Measurements from ENCODE around the gene DDAH2.

The DDAH2 gene

DNA sequence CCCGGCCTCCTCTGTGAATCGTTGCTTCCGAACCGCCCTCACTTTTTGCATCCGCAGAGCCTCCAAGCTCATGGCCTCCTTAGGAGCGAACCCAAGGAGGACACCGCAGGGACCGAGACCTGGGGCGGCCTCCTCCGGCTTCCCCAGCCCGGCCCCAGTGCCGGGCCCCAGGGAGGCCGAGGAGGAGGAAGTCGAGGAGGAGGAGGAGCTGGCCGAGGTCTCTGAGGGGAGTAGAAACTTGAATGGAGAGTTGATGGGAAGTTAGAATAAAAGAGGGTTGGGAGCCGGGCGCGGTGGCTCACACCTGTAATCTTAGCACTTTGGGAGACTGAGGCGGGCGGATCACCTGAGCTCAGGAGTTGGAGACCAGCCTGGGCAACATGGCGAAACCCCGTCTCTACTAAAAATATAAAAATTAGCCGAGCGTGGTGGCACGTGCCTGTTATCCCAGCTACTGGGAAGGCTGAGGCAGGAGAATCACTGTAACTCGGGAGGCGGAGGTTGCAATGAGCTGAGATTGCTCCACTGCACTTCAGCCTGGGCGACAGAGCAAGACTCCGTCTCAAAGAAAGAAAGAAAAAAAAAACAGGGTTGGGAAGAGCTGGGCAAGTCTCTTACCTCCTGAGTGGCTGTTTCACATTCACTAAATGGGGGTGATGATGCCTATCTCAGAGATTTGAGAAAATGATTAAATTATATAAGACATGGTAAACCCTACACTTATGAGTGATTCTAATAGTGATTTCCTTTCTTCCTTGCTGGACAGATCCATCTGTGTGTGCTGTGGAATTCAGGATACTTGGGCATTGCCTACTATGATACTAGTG lies 11.5 kb upstream of the DDAH2 start:
- H2AFZ ChIP-seq (ENCODE audit: low read length) = no peak overlapping the region

GRCh38 chr6:31739639-31740396 lies 10.7 kb upstream of the DDAH2 start, which contains the start of gene MSH5:
MSH5 (plus strand) TSS chr6:31740005; CDS start chr6:31740467, 462 bp downstream.
- Histone ChIP-seq H3K4me2 (ENCODE audit: low read length) (peak within 1 kb of the TSS; percentile 89), H3K9me2 (ENCODE audit: low read depth, low read length) (no peaks in the 10 kb centered on the region), H3K27me3 (ENCODE audit: insufficient read depth, low read length) (no peaks in the 10 kb centered on the region), H3K36me3 (ENCODE audit: insufficient read depth, low read length) (peaks cover 33% of the 10 kb centered on the region), H3K9me3 (ENCODE audit: low read length) (no peaks in the 10 kb centered on the region), H3K79me2 (ENCODE audit: insufficient read depth, low read length) (peaks cover 10% of the 10 kb centered on the region; the same call in 1 of the 2 replicates), H3F3A (ENCODE audit: insufficient read depth, low read length) (0 out of 2 replicates have a peak, but pooled peaks cover 3% of the 10 kb centered on the region), H3K9ac (ENCODE audit: low read length) (peak within 1 kb of the TSS; percentile 87), H3K4me1 (ENCODE audit: insufficient read depth, low read length, severe bottlenecking) (peaks cover 47% of the 10 kb centered on the region), H2AFZ (ENCODE audit: low read length) (no peak within 1 kb of the TSS), H3K4me3 (ENCODE audit: low read depth, low read length, poor library complexity, severe bottlenecking) (peak within 1 kb of the TSS; percentile 68), H4K20me1 (ENCODE audit: insufficient read depth, low read length) (no peaks in the 10 kb centered on the region), H3K27ac (ENCODE audit: low read depth, low read length, poor library complexity, severe bottlenecking) (peak within 1 kb of the TSS; percentile 94)
- TF ChIP-seq CTCF (IDR thresholded peaks at IDR 0.05; ENCODE audit: low read length) (no peak), EZH2 (IDR thresholded peaks at IDR 0.05; ENCODE audit: borderline replicate concordance, low read length) (no peak)

More for the DNA sequence above, 11.5 kb upstream of the DDAH2 start:
- no peaks in the 10 kb centered on the region for H3K9me2 ChIP-seq (ENCODE audit: low read depth, low read length)
- peaks cover 7% of the 10 kb centered on the region; the same call in 1 of the 2 replicates for H3K79me2 ChIP-seq (ENCODE audit: insufficient read depth, low read length)
- peak overlapping the region; percentile 86 for H3K9ac ChIP-seq (ENCODE audit: low read length)
- H3K36me3 ChIP-seq (ENCODE audit: insufficient read depth, low read length) = peaks cover 38% of the 10 kb centered on the region
- TF ChIP-seq EZH2 (IDR thresholded peaks at IDR 0.05; ENCODE audit: borderline replicate concordance, low read length) (no peak), CTCF (IDR thresholded peaks at IDR 0.05; ENCODE audit: low read length) (no peak)
- peak overlapping the region; percentile 85 for H3K27ac ChIP-seq (ENCODE audit: low read depth, low read length, poor library complexity, severe bottlenecking)
- no peaks in the 10 kb centered on the region for H3K27me3 ChIP-seq (ENCODE audit: insufficient read depth, low read length)
- no peaks in the 10 kb centered on the region for H3K9me3 ChIP-seq (ENCODE audit: low read length)
- H4K20me1 ChIP-seq (ENCODE audit: insufficient read depth, low read length) = no peaks in the 10 kb centered on the region
- 0 out of 2 replicates have a peak, but pooled peaks cover 3% of the 10 kb centered on the region for H3F3A ChIP-seq (ENCODE audit: insufficient read depth, low read length)
- H3K4me2 ChIP-seq (ENCODE audit: low read length) = peak overlapping the region; percentile 89
- H3K4me1 ChIP-seq (ENCODE audit: insufficient read depth, low read length, severe bottlenecking) = peaks cover 43% of the 10 kb centered on the region
- peak overlapping the region; percentile 68 for H3K4me3 ChIP-seq (ENCODE audit: low read depth, low read length, poor library complexity, severe bottlenecking)

DNA sequence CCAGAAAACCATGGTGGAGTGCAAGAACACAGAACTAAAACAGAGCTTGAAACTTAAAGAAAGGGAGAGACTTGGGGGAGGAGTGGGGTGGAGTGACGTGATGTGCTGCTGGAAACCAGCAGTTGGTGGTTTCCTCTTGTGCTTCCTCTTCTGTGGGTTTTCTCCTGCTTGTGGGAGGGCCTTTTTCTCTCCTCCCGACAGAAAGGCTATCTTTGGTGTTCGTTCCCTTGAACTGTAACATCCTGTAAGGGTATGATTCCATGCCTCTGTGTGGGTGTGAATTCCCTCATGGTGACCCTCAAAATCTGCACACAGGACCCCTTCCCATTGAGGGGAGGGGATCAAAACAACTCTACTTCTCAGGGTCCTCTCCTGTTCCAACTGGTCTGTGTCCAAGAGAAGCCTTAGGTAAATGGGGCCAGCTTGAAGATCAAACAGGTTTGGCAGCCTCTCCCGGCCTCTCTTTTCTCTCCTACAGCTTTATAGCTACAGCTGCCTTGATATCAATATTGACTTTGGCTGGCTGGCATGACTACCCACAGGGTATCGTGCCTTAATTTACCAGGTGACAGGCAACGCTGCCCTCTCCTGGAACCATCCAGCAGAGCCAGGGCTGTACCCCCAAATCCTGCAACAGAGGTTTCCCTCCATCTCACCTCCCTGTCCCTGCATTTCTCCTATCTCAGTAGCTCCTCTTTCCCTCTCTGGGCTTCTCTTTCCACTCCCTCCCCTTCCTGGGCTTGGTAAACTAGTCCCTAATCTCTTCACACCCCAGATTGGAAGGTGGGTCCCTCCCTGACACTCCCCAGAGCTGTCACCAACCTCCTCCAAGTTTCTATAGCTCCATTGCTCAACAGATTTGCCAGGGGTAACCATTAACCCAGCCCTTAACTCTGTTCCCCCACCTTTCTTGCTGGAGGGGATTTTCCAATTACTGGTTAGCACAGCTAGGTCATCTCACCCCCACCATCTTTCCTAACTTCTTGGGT lies 9.2 kb upstream of the DDAH2 start:
- Histone ChIP-seq H3K4me3 (ENCODE audit: low read depth, low read length, poor library complexity, severe bottlenecking) (peak overlapping the region; percentile 68), H3K79me2 (ENCODE audit: insufficient read depth, low read length) (peaks cover 10% of the 10 kb centered on the region; the same call in 1 of the 2 replicates), H3K9ac (ENCODE audit: low read length) (peak overlapping the region; percentile 87), H3K4me1 (ENCODE audit: insufficient read depth, low read length, severe bottlenecking) (peaks cover 55% of the 10 kb centered on the region), H3K27ac (ENCODE audit: low read depth, low read length, poor library complexity, severe bottlenecking) (peak overlapping the region; percentile 94), H3K9me2 (ENCODE audit: low read depth, low read length) (no peaks in the 10 kb centered on the region), H2AFZ (ENCODE audit: low read length) (no peak overlapping the region), H3K36me3 (ENCODE audit: insufficient read depth, low read length) (peaks cover 34% of the 10 kb centered on the region), H3K9me3 (ENCODE audit: low read length) (no peaks in the 10 kb centered on the region), H3K4me2 (ENCODE audit: low read length) (peak overlapping the region; percentile 79), H3F3A (ENCODE audit: insufficient read depth, low read length) (0 out of 2 replicates have a peak, but pooled peaks cover 3% of the 10 kb centered on the region), H4K20me1 (ENCODE audit: insufficient read depth, low read length) (no peaks in the 10 kb centered on the region), H3K27me3 (ENCODE audit: insufficient read depth, low read length) (no peaks in the 10 kb centered on the region)
- peak; percentile 35; the same call in 1 of the 2 replicates for TF ChIP-seq CTCF (IDR thresholded peaks at IDR 0.05; ENCODE audit: low read length)
- no peak for TF ChIP-seq EZH2 (IDR thresholded peaks at IDR 0.05; ENCODE audit: borderline replicate concordance, low read length)

Data from OCI-LY1 (cell line).